Loucy (cell line): Measurements from ENCODE around the gene GPRIN1.
A peak's percentile ranks its signal among the peaks of the same experiment; 100 is the strongest.

Experiments used
- H2AFZ ChIP-seq: fragments of 200-600 bp; sonication (generic); 2 replicates; pipeline ENCODE4 v1.6.0; 2016; ENCODE audit warnings: antibody characterized with exemption, mild to moderate bottlenecking, low read length, moderate library complexity
- H3F3A ChIP-seq: fragments of 200-600 bp; 2 replicates; pipeline ENCODE4 v1.6.0; 2016; ENCODE audit warnings: antibody characterized with exemption, low read depth, mild to moderate bottlenecking
- H3K27me3 ChIP-seq: fragments of 200-600 bp; sonication (generic); 2 replicates; pipeline ENCODE4 v1.6.1; 2014; ENCODE audit warnings: low read length, mild to moderate bottlenecking; ENCODE audit not compliant: insufficient read depth, poor library complexity, severe bottlenecking
- H3K36me3 ChIP-seq: fragments of 200-600 bp; sonication (generic); 2 replicates; pipeline ENCODE4 v1.6.1; 2016; ENCODE audit warnings: low read length; ENCODE audit not compliant: insufficient read depth
- H3K4me1 ChIP-seq: fragments of 200-600 bp; sonication (generic); 2 replicates; pipeline ENCODE4 v1.5.1; 2014; ENCODE audit warnings: low read length, mild to moderate bottlenecking; ENCODE audit not compliant: insufficient read depth, poor library complexity, severe bottlenecking
- H3K4me2 ChIP-seq: fragments of 200-600 bp; sonication (generic); 2 replicates; pipeline ENCODE4 v1.6.0; 2014; ENCODE audit warnings: antibody characterized with exemption, low read length, low read depth, mild to moderate bottlenecking; ENCODE audit not compliant: poor library complexity, severe bottlenecking
- H3K4me3 ChIP-seq: fragments of 200-600 bp; sonication (generic); 2 replicates; pipeline ENCODE4 v1.5.1; 2014; ENCODE audit warnings: low read length, mild to moderate bottlenecking, mixed read lengths; ENCODE audit not compliant: poor library complexity, severe bottlenecking
- H3K79me2 ChIP-seq: fragments of 200-600 bp; sonication (generic); 2 replicates; pipeline ENCODE4 v1.6.1; 2014; ENCODE audit warnings: low read length; ENCODE audit not compliant: insufficient read depth
- H3K9ac ChIP-seq: fragments of 200-600 bp; sonication (generic); 2 replicates; pipeline ENCODE4 v1.6.0; 2014; ENCODE audit warnings: mild to moderate bottlenecking, low read depth, low read length, moderate library complexity; ENCODE audit not compliant: poor library complexity, severe bottlenecking
- H3K9me2 ChIP-seq: fragments of 200-600 bp; sonication (generic); replicated peaks from 2 replicates; pipeline ENCODE4 v1.6.1; 2016; ENCODE audit warnings: low read depth, low read length, mixed read lengths
- H3K9me3 ChIP-seq: fragments of 200-600 bp; sonication (generic); 2 replicates; pipeline ENCODE4 v1.6.1; 2014; ENCODE audit warnings: mild to moderate bottlenecking, antibody characterized with exemption, low read length, low read depth; ENCODE audit not compliant: insufficient read depth
- H4K20me1 ChIP-seq: fragments of 200-600 bp; sonication (generic); 2 replicates; pipeline ENCODE4 v1.6.0; 2014; ENCODE audit warnings: antibody characterized with exemption, low read length, mild to moderate bottlenecking; ENCODE audit not compliant: insufficient read depth, poor library complexity, severe bottlenecking
- CTCF ChIP-seq: fragments of 200-600 bp; sonication (generic); conservative IDR thresholded peaks from 2 replicates; pipeline ENCODE4 v1.5.1; 2014; ENCODE audit warnings: mild to moderate bottlenecking, antibody characterized with exemption, low read length
- EZH2phosphoT487 ChIP-seq: fragments of 200-600 bp; IDR thresholded peaks from 2 replicates; pipeline ENCODE4 v1.6.1; 2018; ENCODE audit warnings: antibody characterized with exemption, mild to moderate bottlenecking, moderate library complexity, borderline replicate concordance

GPRIN1 gene

DNA sequence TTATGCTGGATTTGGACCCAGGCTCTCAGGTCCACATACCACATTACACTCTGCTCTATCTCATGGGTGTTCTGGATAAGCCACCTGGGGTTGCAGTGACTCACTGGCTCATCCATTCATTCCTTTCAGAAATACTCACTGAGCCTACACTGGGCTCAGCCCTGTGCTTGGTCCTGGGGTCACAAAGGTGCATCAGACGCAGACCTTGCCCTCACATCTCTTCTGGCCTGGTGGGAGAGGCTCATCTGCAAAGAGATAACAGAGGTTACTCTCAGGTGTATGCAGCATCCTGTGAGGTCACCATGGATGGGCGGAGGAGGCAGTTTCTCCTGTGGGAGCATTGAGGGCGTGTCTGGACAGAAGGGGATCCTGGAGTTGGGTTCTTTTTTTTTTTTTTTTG is 48.7 kb downstream of the GPRIN1 start:
- H4K20me1 ChIP-seq, result no peaks in the 10 kb centered on the region
- no peak overlapping the region for H3K4me3 ChIP-seq
- H3K36me3 ChIP-seq, result no peaks in the 10 kb centered on the region
- no peaks in the 10 kb centered on the region for H3F3A ChIP-seq
- no peak overlapping the region for H2AFZ ChIP-seq
- no peaks in the 10 kb centered on the region for H3K4me1 ChIP-seq
- no peak overlapping the region for H3K4me2 ChIP-seq
- H3K27me3 ChIP-seq, result no peaks in the 10 kb centered on the region
- no peaks in the 10 kb centered on the region for H3K9me2 ChIP-seq
- no peak overlapping the region for H3K9ac ChIP-seq
- no peak for TF ChIP-seq CTCF
- TF ChIP-seq EZH2phosphoT487, result no peak
- H3K9me3 ChIP-seq, result no peaks in the 10 kb centered on the region
- H3K79me2 ChIP-seq, result no peaks in the 10 kb centered on the region

DNA sequence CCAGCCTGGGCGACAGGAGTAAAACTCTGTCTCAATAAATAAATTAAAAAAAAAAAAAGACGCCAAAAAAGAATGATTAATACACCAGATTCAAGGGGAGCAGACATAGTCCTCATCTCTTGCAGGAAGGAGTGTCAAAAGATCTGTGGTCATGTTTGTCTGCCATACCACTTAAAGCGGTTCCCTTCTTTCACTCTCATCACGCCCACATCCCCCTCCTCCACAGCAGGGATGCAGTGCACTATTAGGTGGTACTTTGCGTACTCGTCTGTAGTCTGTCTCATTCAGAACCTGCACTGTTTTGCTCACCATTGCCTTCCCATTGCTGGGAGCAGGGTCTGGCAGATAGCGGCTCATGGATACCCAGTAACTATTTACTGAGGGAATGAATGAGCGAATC is 49.6 kb downstream of the GPRIN1 start:
- Histone ChIP-seq H3K4me1 (no peaks in the 10 kb centered on the region), H3K9me3 (no peaks in the 10 kb centered on the region), H3K36me3 (no peaks in the 10 kb centered on the region), H3K9me2 (no peaks in the 10 kb centered on the region), H3K9ac (no peak overlapping the region), H3K79me2 (no peaks in the 10 kb centered on the region), H4K20me1 (no peaks in the 10 kb centered on the region), H3K4me3 (no peak overlapping the region), H3K27me3 (no peaks in the 10 kb centered on the region), H2AFZ (no peak overlapping the region), H3F3A (no peaks in the 10 kb centered on the region), H3K4me2 (no peak overlapping the region)
- TF ChIP-seq EZH2phosphoT487 (no peak), CTCF (no peak)

- Histone ChIP-seq H3F3A (no peaks in the 10 kb centered on the region), H3K27me3 (no peaks in the 10 kb centered on the region), H3K4me2 (no peak overlapping the region), H3K9ac (no peak overlapping the region), H3K79me2 (no peaks in the 10 kb centered on the region), H3K9me3 (no peaks in the 10 kb centered on the region), H3K4me3 (no peak overlapping the region), H4K20me1 (no peaks in the 10 kb centered on the region), H2AFZ (no peak overlapping the region), H3K4me1 (no peaks in the 10 kb centered on the region), H3K36me3 (no peaks in the 10 kb centered on the region), H3K9me2 (no peaks in the 10 kb centered on the region)
- TF ChIP-seq EZH2phosphoT487, result no peak
- TF ChIP-seq CTCF, result peak; percentile 42
Observed at GRCh38 chr5:176559683-176560082, 50.3 kb downstream of the GPRIN1 start.
